MCF 10A (cell line): ENCODE results near the gene FRMD4B. TPM values are rescaled to one million over a fixed set of nuclear protein-coding genes. Genes with fewer than 3 reads are reported as not detected.
A peak's percentile ranks its signal among the peaks of the same experiment; 100 is the strongest.

Experiments used
- BruUV-seq: library from RNA; stranded (reverse); fragments of 400-500 nt; replicated peaks from 2 replicates; lab custom pipeline; 2021; lab: Mats Ljungman, UMichigan
- CTCF ChIA-PET: fragments of 300-600 bp; sonication (Branson Sonifier 250); formaldehyde crosslinking; extraction: SDS; loops from one replicate; lab custom pipeline; 2021; ENCODE audit warnings: antibody characterized with exemption, inconsistent platforms; lab: Yijun Ruan, JAX
- POLR2A ChIA-PET: fragments of 300-600, 350-650 bp; sonication (Branson Sonifier 250); formaldehyde crosslinking; extraction: SDS; loops from one replicate; lab custom pipeline; 2020; ENCODE audit warnings: antibody characterized with exemption, inconsistent platforms; lab: Yijun Ruan, JAX
- DNase-seq: peaks from one replicate; pipeline ENCODE4 v3.0.0-alpha.2; 2018; ENCODE audit not compliant: unreplicated experiment
- H3K27ac Mint-ChIP-seq: one replicate; pipeline ENCODE4 v1.8.0; 2022; ENCODE audit warnings: mild to moderate bottlenecking, low read depth, mixed read lengths; ENCODE audit not compliant: unreplicated experiment
- H3K27me3 Mint-ChIP-seq: one replicate; pipeline ENCODE4 v1.8.0; 2022; ENCODE audit warnings: mixed read lengths; ENCODE audit not compliant: insufficient read depth, unreplicated experiment
- H3K36me3 Mint-ChIP-seq: one replicate; pipeline ENCODE4 v1.8.0; 2022; ENCODE audit warnings: mild to moderate bottlenecking, moderate library complexity, mixed read lengths; ENCODE audit not compliant: insufficient read depth, unreplicated experiment
- H3K4me1 Mint-ChIP-seq: one replicate; pipeline ENCODE4 v1.8.0; 2022; ENCODE audit warnings: mixed read lengths; ENCODE audit not compliant: insufficient read depth, unreplicated experiment
- H3K4me3 Mint-ChIP-seq: one replicate; pipeline ENCODE4 v1.8.0; 2022; ENCODE audit warnings: mild to moderate bottlenecking, moderate library complexity, mixed read lengths; ENCODE audit not compliant: unreplicated experiment
- H3K9me3 Mint-ChIP-seq: one replicate; pipeline ENCODE4 v1.8.0; 2022; ENCODE audit warnings: mixed read lengths; ENCODE audit not compliant: unreplicated experiment
- intact Hi-C: fragments of 100-400 bp; cut with micrococcal nuclease; formaldehyde crosslinking; loops from 2 replicates; pipeline ENCODE4 v1.14.1; 2022
- total RNA-seq: library from RNA; stranded (reverse); gene quantifications from 2 replicates; pipeline ENCODE4 v1.2.3, GENCODE V29; 2022
- TF ChIP-seq, protein P1 (sequence below): fragments of 200-600 bp; IDR thresholded peaks from one replicate; pipeline ENCODE4 v1.8.0; 2022; ENCODE audit warnings: antibody characterized with exemption, mild to moderate bottlenecking; ENCODE audit not compliant: unreplicated experiment

FRMD4B gene
- total RNA-seq, 1 experiment from 2014 or later, result 39.0 TPM

DNA sequence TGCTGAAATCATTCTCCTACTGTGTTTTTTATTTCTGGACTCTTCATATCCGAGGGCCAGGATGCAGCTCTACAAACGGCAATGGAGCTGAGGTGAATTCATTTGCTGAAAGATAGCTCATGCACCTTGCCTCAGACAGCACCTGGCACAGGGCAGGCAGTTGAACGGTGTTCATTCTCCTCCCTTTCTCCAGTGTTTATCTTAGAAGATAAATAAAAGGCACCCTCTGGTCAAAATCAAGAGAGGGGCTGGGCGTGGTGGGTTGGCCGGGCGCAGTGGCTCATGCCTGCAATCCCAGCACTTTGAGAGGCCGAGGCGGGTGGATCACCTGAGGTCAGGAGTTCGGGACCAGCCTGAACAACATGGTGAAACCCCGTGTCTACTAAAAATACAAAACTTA lies 184.2 kb downstream of the FRMD4B start:
- intact Hi-C loops, result loop anchor here (5.0 kb wide), 1 partner anchor 119 kb away; the partner anchor contains the start of genes ARL6IP5 and UBA3
- CTCF ChIA-PET, result interaction anchor here (0.9 to 1.2 kb wide), 5 partner anchors 10 to 470 kb away, joined by 3 to 4 read pairs (median 3); no protein-coding TSS in a partner anchor
- no peaks in the 10 kb centered on the region for H3K9me3 Mint-ChIP-seq
- no TSS peak for BruUV-seq
- H3K4me1 Mint-ChIP-seq, result peaks cover 24% of the 10 kb centered on the region
- peaks cover 17% of the 10 kb centered on the region for H3K36me3 Mint-ChIP-seq
- POLR2A ChIA-PET, result interaction anchor here (1.1 to 6.9 kb wide), 4 partner anchors 11 to 538 kb away, joined by 4 to 47 read pairs (median 14); partner anchors contain the start of gene MITF
- no peak overlapping the region for H3K4me3 Mint-ChIP-seq
- TF ChIP-seq, protein P1, sequence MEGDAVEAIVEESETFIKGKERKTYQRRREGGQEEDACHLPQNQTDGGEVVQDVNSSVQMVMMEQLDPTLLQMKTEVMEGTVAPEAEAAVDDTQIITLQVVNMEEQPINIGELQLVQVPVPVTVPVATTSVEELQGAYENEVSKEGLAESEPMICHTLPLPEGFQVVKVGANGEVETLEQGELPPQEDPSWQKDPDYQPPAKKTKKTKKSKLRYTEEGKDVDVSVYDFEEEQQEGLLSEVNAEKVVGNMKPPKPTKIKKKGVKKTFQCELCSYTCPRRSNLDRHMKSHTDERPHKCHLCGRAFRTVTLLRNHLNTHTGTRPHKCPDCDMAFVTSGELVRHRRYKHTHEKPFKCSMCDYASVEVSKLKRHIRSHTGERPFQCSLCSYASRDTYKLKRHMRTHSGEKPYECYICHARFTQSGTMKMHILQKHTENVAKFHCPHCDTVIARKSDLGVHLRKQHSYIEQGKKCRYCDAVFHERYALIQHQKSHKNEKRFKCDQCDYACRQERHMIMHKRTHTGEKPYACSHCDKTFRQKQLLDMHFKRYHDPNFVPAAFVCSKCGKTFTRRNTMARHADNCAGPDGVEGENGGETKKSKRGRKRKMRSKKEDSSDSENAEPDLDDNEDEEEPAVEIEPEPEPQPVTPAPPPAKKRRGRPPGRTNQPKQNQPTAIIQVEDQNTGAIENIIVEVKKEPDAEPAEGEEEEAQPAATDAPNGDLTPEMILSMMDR, result no peak
- H3K27me3 Mint-ChIP-seq, result no peaks in the 10 kb centered on the region
- no peak for DNase-seq
- peak overlapping the region; percentile 16 for H3K27ac Mint-ChIP-seq

DNA sequence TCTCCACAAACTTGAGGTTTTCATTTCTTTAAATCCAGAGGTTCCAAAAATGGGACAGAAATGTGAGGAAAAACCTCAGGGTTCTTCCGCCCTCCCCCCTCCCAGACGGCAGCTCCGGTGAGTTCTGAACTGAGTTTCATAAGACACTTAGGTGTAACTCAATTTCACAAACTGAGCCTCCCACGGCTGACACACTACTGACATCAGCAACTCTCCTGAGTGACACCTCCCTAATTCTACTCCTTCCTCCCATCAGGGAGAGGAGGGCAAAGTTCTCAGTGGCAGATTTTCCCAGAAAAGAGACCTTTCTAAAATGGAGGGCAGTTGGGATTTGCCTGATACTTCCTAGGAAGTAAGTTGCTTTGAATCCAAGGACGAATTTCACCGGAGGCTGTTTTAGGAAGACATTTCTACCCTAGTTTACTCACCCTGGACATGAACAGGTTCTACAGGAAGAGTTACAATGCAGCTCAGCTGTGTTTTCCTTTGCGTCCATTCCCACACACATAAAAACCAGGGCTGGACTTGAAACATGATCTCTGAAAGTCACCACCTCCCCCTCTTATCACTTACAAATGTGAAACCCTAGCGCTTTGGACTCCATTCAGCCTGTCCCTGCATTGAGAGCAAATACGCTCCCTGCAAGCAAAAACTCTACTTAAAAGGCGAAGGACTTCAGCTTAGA lies 185.4 kb downstream of the FRMD4B start:
- peaks cover 28% of the 10 kb centered on the region for H3K36me3 Mint-ChIP-seq
- ChIA-PET POLR2A (interaction anchor here (0.6 to 6.9 kb wide), 27 partner anchors 10 to 539 kb away, joined by 3 to 47 read pairs (median 5); partner anchors contain the start of genes ARL6IP5 and MITF), CTCF (interaction anchor here (0.6 to 3.7 kb wide), 10 partner anchors 9 to 484 kb away, joined by 3 to 25 read pairs (median 4); no protein-coding TSS in a partner anchor)
- H3K27me3 Mint-ChIP-seq, result no peaks in the 10 kb centered on the region
- peak overlapping the region; percentile 93 for H3K27ac Mint-ChIP-seq
- peak; percentile 92 for DNase-seq
- intact Hi-C loops, result loop anchor here (1.0 to 5.0 kb wide), 2 partner anchors 106 to 118 kb away; partner anchors contain the start of genes ARL6IP5 and UBA3
- peaks cover 24% of the 10 kb centered on the region for H3K4me1 Mint-ChIP-seq
- TF ChIP-seq, protein P1, result no peak
- peak overlapping the region; percentile 75 for H3K4me3 Mint-ChIP-seq
- no peaks in the 10 kb centered on the region for H3K9me3 Mint-ChIP-seq
- TSS peak; percentile 59 for BruUV-seq

DNA sequence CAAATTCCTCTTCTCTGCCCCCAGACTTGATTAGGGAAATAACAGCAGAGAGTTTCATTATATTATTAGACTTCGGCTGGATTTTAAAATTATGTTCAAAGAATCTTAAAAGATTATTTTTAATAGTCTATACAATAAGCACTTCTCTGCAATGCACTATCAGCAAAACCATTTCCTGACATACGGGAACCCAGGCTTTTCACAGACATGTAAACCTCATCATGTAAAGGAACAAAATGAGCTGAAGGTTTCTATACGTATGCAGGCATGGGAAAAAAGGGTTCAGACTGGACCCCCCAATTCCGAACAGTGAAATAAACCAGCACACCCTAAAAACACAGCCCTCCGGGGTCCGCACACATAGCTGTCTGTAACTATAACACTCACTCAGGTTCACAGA lies 185.9 kb downstream of the FRMD4B start:
- Mint-ChIP-seq H3K9me3 (no peaks in the 10 kb centered on the region), H3K27me3 (no peaks in the 10 kb centered on the region), H3K36me3 (peaks cover 30% of the 10 kb centered on the region), H3K27ac (peak overlapping the region; percentile 93), H3K4me1 (peaks cover 24% of the 10 kb centered on the region), H3K4me3 (peak overlapping the region; percentile 75)
- intact Hi-C loops, result loop anchor here (1.0 to 5.0 kb wide), 2 partner anchors 106 to 118 kb away; partner anchors contain the start of genes ARL6IP5 and UBA3
- BruUV-seq, result TSS peak; percentile 86
- POLR2A ChIA-PET, result interaction anchor here (0.6 to 6.9 kb wide), 28 partner anchors 9 to 540 kb away, joined by 3 to 47 read pairs (median 4); partner anchors contain the start of genes ARL6IP5 and MITF
- CTCF ChIA-PET, result interaction anchor here (0.6 to 3.7 kb wide), 9 partner anchors 9 to 497 kb away, joined by 3 to 25 read pairs (median 5); no protein-coding TSS in a partner anchor
- DNase-seq, result no peak
- TF ChIP-seq, protein P1, result no peak
